Stimulated activated CD4-positive, alpha-beta T cell treated with anti-CD3 and anti-CD28 coated beads, Interleukin-15, amount 100 ng/mL, for 24 hours (primary cell): ENCODE data around the gene MMP17.

Source experiments
- DNase-seq: peaks from one replicate; pipeline ENCODE4 v3.0.0-alpha.2; 2020

MMP17 gene

GRCh38 chr12:131896080-131896810, 68.1 kb downstream of the MMP17 start:
- DNase-seq, result peak; percentile 82

- DNase-seq, result no peak
Observed at GRCh38 chr12:131896811-131897270, 68.6 kb downstream of the MMP17 start.

GRCh38 chr12:131897276-131897675, 69.1 kb downstream of the MMP17 start:
- no peak for DNase-seq

GRCh38 chr12:131897875-131898274, 69.7 kb downstream of the MMP17 start:
- no peak for DNase-seq

GRCh38 chr12:131900397-131900796, 72.2 kb downstream of the MMP17 start:
- DNase-seq, result no peak
